ENCODE results near the gene ZNF202.
"Not testable (repeated sequence)": the region's sequence is repeated elsewhere in the genome, so short reads cannot be mapped to it uniquely, and the experiment has no call there.

Gene ZNF202

GRCh38 chr11:123741159-123742030, at the start of gene ZNF202:
Gene ZNF202, minus strand, starts transcription at chr11:123741660. Its CDS starts 10,772 bp downstream, at chr11:123730888.
- no peak for FAIRE-seq
- peak; percentile 58 for DNase-seq (ENCODE audit: low spot score)

- DNase-seq (ENCODE audit: low spot score) (no peak), FAIRE-seq (no peak)
Measured at GRCh38 chr11:123783536-123783935, 42.1 kb upstream of the ZNF202 start.

- FAIRE-seq: no peak
- no peak for DNase-seq (ENCODE audit: low spot score)
Measured at GRCh38 chr11:123778511-123778910, 37.1 kb upstream of the ZNF202 start.

GRCh38 chr11:123775715-123776549, 34.5 kb upstream of the ZNF202 start:
- FAIRE-seq: no peak
- DNase-seq (ENCODE audit: low spot score): no peak

- no peak for DNase-seq (ENCODE audit: low spot score)
- no peak for FAIRE-seq
Measured at GRCh38 chr11:123775289-123775688, 33.8 kb upstream of the ZNF202 start.

- DNase-seq (ENCODE audit: low spot score): no peak
- no peak for FAIRE-seq
Measured at GRCh38 chr11:123773959-123774358, 32.5 kb upstream of the ZNF202 start.

- DNase-seq (ENCODE audit: low spot score) (no peak), FAIRE-seq (no peak)
Measured at GRCh38 chr11:123773026-123773425, 31.6 kb upstream of the ZNF202 start.

GRCh38 chr11:123771664-123772063, 30.2 kb upstream of the ZNF202 start:
- FAIRE-seq (no peak), DNase-seq (ENCODE audit: low spot score) (no peak)

- DNase-seq (ENCODE audit: low spot score) (no peak), FAIRE-seq (no peak)
Measured at GRCh38 chr11:123770712-123771111, 29.3 kb upstream of the ZNF202 start.

GRCh38 chr11:123765601-123766000, 24.1 kb upstream of the ZNF202 start:
- DNase-seq (ENCODE audit: low spot score) (no peak), FAIRE-seq (no peak)

GRCh38 chr11:123762422-123762821, 21.0 kb upstream of the ZNF202 start:
- DNase-seq (ENCODE audit: low spot score): no peak
- FAIRE-seq: no peak

- DNase-seq (ENCODE audit: low spot score): no peak
- FAIRE-seq: no peak
Measured at GRCh38 chr11:123760894-123761293, 19.4 kb upstream of the ZNF202 start.

GRCh38 chr11:123757976-123758375, 16.5 kb upstream of the ZNF202 start:
- FAIRE-seq (no peak), DNase-seq (ENCODE audit: low spot score) (no peak)

- DNase-seq (ENCODE audit: low spot score) (no peak), FAIRE-seq (no peak)
Measured at GRCh38 chr11:123755813-123756212, 14.4 kb upstream of the ZNF202 start.

GRCh38 chr11:123755344-123755743, 13.9 kb upstream of the ZNF202 start:
- DNase-seq (ENCODE audit: low spot score) (no peak), FAIRE-seq (no peak)

- DNase-seq (ENCODE audit: low spot score) (no peak), FAIRE-seq (no peak)
Measured at GRCh38 chr11:123754101-123754568, 12.7 kb upstream of the ZNF202 start, which contains the start of gene OR6X1. Gene OR6X1, minus strand, starts transcription at chr11:123754518. Its CDS starts 0 bp downstream, at chr11:123754518.

- no peak for FAIRE-seq
Measured at GRCh38 chr11:123753110-123753509, 11.7 kb upstream of the ZNF202 start.

GRCh38 chr11:123751781-123752180, 10.3 kb upstream of the ZNF202 start:
- FAIRE-seq (no peak), DNase-seq (ENCODE audit: low spot score) (no peak)

More at GRCh38 chr11:123753110-123753509, 11.7 kb upstream of the ZNF202 start:
- DNase-seq (ENCODE audit: low spot score): no peak

GRCh38 chr11:123748349-123748748, 6.9 kb upstream of the ZNF202 start:
- FAIRE-seq; DNase-seq (ENCODE audit: low spot score): not testable (repeated sequence)

GRCh38 chr11:123745764-123746451, 4.4 kb upstream of the ZNF202 start:
- FAIRE-seq (no peak), DNase-seq (ENCODE audit: low spot score) (no peak)

GRCh38 chr11:123742724-123743120, 1.3 kb upstream of the ZNF202 start:
- FAIRE-seq (no peak), DNase-seq (ENCODE audit: low spot score) (no peak)

Measured in RCC 7860 (cell line).